HG02623 (cell line): ENCODE measurements around the gene TIGAR.

ENCODE experiments used
- ATAC-seq: cut with Tn5 transposase; IDR thresholded peaks from one replicate; pipeline ENCODE4 v1.9.1; 2021; ENCODE audit warnings: moderate library complexity; ENCODE audit not compliant: unreplicated experiment

The TIGAR gene

GRCh38 chr12:4282892-4283511 is 38.0 kb upstream of the TIGAR start:
- no peak for ATAC-seq

- ATAC-seq, result no peak
Observed at GRCh38 chr12:4283512-4284255, 37.3 kb upstream of the TIGAR start.

- ATAC-seq, result no peak
Observed at GRCh38 chr12:4284306-4284705, 36.7 kb upstream of the TIGAR start.

- ATAC-seq, result no peak
Observed at GRCh38 chr12:4285070-4285469, 35.9 kb upstream of the TIGAR start.

GRCh38 chr12:4286228-4286627 is 34.8 kb upstream of the TIGAR start:
- ATAC-seq, result no peak

- no peak for ATAC-seq
Observed at GRCh38 chr12:4286771-4287317, 34.2 kb upstream of the TIGAR start.

GRCh38 chr12:4287325-4288211 is 33.4 kb upstream of the TIGAR start:
- no peak for ATAC-seq

GRCh38 chr12:4288296-4289131 is 32.5 kb upstream of the TIGAR start:
- ATAC-seq, result no peak

- ATAC-seq, result no peak
Observed at GRCh38 chr12:4289231-4289878, 31.7 kb upstream of the TIGAR start.

- ATAC-seq, result no peak
Observed at GRCh38 chr12:4289998-4290790, 30.8 kb upstream of the TIGAR start.

- no peak for ATAC-seq
Observed at GRCh38 chr12:4292341-4293073, 28.5 kb upstream of the TIGAR start.

GRCh38 chr12:4293299-4293965 is 27.6 kb upstream of the TIGAR start:
- no peak for ATAC-seq

- ATAC-seq, result no peak
Observed at GRCh38 chr12:4293966-4294505, 27.0 kb upstream of the TIGAR start.

GRCh38 chr12:4296751-4297150 is 24.3 kb upstream of the TIGAR start:
- ATAC-seq, result no peak

GRCh38 chr12:4297617-4298016 is 23.4 kb upstream of the TIGAR start:
- no peak for ATAC-seq

- no peak for ATAC-seq
Observed at GRCh38 chr12:4300883-4301282, 20.1 kb upstream of the TIGAR start.

GRCh38 chr12:4301932-4302501 is 19.0 kb upstream of the TIGAR start:
- ATAC-seq, result no peak
